HG03175 (cell line): ENCODE measurements around the gene MEF2C.
"Not testable (repeated sequence)": the region's sequence is repeated elsewhere in the genome, so short reads cannot be mapped to it uniquely, and the experiment has no call there.

Experiments used
- ATAC-seq: cut with Tn5 transposase; IDR thresholded peaks from one replicate; pipeline ENCODE4 v1.9.1; 2021; ENCODE audit warnings: mild to moderate bottlenecking, moderate library complexity; ENCODE audit not compliant: unreplicated experiment

MEF2C gene

DNA sequence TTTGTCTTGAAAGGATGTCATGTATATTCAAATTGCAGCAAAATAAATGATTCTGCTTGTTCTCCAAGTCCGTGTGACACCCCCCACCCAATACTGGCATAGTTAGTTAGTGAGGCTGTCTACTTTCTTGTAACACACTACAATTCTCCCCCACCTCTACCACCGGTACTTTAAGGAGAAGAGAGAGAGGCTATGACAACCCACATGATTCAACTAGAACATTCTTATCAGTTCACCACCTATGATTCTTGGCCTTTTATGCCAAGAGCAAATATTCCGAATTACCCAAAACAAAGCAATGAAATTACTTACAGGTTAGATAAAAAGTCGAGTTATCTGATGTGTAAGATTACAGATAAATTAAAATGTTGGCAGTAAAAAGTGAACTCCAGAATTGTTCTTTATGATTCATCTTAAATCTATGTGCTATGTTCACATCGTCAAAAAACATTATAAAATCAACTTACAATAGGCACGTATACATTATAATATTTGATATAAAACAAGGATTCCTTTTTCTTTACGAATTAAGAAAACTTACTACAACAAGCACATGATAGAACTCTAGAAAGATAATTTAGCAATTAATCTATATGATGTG lies 14.4 kb downstream of the MEF2C start:
- no peak for ATAC-seq

DNA sequence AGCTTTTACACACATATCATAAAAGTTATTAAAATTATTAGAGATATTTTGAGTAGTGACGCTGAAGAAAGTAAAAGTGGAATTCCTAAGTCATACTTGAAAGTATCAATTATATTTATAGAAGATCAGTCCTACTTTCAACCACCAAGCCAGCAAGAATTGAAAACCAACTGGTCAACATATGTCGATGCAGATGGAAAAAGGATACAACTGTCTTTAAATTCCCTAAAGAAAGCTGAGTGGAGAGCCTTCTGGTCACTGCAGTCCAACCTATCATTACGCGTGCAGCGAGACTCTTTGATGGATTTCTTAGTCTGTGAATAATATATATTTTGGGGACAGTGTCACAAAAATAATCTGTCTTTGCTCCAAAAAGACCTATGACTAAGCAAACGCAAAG lies 15.3 kb downstream of the MEF2C start:
- ATAC-seq: no peak

DNA sequence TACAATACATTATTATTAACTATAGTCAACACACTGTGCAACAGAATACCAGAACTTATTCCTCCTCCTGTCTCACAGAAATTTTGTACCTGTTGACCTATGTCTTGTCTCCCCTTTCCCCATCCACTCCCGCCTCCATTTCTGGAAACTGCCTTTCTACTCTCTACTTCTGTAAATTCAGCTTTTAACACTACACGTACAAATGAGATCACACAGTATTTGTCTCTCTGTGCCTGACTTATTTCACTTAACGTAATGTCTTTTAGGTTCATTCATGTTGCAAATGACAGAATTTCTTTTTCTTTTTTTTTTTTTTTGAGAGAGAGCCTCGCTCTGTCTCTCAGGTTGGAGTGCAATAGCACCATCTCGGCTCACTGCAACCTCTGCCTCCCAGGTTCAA lies 19.5 kb downstream of the MEF2C start:
- ATAC-seq: no peak

DNA sequence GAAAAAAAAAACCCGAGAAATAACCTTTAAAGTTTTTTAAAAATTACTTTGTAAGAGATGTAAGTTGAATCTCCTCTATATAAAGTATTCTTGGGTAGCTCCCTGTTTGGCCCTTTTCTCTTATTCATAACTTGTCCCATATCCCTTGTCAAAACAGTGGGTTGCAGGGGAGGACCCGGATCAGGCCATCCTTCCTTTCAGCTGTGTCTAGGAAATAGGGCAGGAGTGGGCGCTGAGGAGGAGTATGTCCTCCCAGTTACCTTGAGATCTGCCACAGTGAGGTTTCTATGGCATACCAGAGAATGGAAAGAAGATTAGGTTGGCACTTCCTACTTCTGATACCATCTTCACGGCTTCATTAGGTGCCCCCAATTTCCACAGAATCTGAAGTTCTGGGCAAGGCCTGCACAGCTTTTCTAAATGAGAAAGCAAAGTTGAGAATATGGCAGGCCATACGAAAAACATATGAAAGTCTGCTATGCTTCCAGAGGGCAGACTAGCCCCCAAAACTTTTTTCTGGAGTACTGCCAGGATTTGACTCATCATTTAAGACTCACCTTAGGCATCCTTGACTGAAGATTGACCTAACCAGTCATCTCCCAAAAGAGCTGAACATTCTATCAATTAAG lies 20.3 kb downstream of the MEF2C start:
- ATAC-seq: no peak

DNA sequence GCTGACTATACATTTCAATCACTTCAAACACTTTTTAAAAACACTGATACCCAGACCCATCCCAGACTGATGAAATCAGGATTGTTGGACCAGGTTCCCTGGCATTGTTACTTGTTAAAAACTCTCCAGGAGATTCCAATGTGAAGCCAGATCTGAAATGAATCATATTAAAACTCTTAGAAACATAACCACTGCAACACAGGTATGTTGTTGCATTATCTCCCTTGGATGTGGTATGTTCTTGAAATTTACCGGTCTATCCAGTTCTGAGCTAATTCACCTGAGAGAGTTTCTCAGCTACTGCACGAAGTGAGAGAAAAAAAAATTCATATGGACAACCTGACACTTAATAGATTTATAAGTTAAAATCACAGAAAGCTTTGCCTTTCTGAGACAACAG lies 21.8 kb downstream of the MEF2C start:
- ATAC-seq: no peak

DNA sequence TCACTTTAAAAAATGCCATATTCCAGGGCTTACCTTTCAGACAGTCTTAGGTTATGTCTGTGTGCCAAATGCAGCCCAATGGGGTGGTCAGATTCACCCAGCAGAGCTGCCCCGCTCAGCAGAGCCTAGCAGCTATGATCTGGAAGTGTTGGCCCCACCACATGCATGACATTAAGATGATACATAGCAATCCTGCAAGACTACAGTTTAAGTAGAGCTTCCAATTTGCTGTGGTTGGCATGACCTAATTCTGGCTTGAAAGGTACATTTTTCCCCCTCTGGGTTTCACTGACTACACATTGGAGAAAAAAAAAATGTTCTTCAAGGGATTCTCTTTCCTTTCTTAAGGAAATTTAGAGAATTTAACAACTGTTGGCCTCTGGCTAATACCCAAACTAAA lies 22.5 kb downstream of the MEF2C start:
- ATAC-seq: no peak

DNA sequence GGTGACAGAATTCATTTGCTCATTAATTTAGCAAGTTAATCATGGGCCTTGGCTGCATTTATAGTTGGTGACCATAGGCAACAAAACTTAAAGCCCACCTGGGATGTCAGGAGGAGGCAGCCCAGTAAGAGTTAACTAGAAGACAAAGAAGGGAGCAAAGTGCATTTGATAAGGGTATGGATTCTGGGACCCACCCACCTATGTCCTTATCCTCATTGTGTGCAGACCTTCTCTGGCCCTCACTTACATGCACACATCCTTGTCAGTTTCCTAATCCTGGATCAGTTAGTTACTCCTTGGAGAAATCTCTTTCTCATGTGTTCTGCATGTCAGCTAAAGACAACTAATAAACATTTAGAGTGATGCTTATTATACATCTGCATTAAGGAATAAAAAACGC lies 24.6 kb downstream of the MEF2C start:
- ATAC-seq: no peak

DNA sequence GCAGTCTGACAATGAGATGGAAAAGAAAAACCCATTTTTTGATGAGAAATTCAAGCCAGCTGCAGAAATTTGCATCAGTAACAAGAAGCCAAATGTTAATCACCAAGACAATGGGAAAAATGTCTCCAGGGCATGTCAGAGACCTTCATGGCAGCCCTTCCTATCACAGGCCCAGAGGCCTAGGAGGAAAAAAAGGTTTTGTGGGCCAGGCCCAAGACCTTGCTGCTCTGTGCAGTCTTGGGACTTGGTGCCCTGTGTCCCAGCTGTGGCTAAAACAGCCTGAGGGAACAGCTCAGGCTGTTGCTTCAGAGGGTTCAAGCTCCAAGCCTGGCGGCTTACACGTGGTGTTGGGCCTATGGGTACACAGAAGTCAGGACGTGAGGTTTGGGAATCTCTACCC lies 26.6 kb downstream of the MEF2C start:
- ATAC-seq: not testable (repeated sequence)

DNA sequence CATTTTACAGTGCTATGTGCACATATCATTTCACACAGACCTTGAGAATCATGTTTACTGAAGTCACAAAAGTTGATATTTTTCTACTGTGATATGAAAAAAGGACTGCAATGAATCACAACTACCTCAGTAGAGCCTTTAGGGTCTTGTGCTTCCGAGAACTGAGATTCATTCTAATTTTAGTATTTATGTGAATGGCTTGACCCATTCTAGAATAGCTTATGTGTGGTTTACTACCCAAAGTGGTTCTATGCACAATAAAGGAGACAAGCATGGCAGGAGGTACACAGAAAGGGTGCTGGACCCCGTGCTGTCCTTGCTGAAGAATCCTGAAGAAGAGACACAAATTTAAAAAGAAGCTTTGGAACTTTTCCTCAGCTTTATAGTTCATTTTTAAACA lies 28.2 kb downstream of the MEF2C start:
- ATAC-seq: peak; percentile 45

DNA sequence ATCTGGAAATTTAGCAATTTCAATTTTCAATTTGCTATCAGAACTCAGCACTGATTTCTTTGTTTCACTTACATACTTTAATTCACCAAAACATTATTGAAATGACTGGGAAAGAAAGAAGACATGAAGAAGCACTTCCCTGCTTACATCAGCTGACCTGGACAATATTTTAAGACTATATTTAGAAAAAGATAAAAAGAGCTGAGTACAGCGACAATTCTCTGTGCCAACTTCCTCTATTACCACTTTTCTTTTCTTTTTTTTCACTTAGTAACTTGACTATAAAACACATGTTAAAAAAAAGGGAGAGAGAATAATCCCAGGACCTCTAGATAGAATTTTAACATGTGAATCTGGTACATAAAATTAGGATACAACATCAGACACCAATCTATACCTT lies 35.6 kb downstream of the MEF2C start:
- no peak for ATAC-seq

DNA sequence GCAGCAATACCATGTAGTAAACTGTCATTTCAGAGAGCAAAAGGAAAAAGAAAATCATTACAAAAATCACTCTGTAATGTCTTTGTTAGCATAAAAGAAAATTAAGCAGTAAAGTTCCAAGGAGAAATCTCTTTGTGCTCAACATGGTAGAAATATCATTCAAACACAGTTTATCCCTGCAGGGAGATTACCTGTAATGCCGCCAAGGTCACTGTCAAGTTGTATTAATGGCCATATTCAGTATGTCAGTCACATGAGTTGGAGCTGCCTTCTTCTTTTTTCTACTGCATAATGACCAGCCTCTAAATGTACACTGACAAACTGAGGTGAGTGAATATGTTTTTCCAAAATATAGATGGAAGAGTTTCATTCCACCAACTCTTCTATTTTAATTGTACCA lies 36.5 kb downstream of the MEF2C start:
- ATAC-seq: no peak

DNA sequence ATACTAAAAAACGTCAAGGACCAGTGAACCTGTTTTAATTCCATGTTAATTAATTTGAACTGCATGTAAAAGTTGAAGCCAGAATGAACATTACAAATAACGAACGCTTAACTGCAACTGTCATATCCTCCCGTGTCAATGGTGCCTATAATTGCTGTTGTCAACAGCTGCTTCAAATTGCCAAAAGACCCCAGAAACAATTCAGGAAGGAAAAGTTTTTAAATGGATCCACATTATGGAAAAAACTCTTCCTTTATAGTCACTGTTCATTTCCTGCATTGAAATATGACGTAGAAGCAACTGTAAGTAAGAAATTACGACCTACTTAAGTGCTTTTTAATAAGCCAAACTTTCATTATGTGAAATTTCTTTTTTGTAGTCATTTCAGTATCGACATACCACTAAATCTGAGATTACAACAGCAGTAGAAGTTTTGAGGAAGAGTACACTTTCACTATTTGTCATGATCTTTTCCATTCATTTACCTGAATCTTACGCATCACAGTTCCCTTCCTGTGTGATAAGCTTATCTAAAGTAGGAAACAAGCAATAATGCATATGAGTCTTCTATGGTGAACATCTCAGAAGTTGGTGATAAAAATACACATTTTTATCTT lies 37.8 kb downstream of the MEF2C start:
- peak; percentile 85 for ATAC-seq

DNA sequence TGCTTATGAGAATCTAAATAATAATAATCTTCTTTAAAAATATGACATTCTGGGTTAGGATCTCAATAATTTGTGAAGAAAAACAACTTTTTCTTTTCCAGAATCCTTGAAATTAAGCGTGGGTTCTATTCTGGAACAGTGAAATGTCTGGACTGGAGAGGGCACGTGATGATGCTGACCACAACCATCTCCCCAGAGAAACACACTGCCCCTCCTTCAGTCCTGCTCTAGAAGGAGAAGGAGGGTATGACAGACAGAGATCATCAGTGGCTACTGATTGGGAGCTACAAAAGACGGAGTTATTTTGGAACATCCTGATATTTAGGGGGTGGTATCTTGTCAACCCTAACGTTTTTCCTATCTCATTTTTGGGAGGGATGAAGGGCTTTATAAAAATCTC lies 40.2 kb downstream of the MEF2C start:
- ATAC-seq: no peak

DNA sequence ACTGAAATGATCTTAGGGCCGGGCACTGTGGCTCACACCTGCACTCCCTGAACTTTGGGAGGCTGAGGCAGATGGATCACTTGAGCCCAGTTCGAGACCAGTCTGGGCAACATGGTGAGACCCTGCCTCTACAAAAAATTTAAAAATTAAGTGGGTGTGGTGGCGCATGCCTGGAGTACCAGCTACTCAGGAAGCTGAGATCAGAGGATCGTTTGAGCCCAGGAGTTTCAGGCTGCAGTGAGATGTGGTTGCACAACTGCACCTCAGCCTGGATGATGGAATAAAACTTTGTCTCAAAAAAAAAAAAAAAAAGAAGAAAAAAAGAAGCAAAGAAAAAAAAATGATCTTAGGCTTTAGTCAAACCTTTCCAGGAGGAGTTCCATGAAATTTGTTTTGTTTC lies 41.8 kb downstream of the MEF2C start:
- no peak for ATAC-seq

DNA sequence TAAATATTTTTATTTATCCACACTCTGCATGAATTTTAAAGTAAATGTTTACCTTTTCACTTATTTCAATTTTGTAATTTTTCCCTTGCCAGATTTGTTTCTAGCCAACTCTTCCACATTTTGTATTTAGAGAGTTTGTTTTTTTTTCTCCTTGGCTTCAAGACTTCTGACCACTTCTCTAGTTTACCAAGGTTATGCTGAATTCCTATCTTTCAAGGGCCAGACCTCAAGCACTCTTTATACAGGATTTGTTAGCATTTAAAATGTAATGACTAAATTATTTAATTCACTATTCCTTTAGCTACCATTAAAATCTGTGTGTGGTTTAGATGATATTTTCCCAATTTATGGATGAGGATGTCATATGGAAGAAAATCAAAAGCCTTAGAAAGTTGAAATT lies 42.5 kb downstream of the MEF2C start:
- ATAC-seq: no peak

DNA sequence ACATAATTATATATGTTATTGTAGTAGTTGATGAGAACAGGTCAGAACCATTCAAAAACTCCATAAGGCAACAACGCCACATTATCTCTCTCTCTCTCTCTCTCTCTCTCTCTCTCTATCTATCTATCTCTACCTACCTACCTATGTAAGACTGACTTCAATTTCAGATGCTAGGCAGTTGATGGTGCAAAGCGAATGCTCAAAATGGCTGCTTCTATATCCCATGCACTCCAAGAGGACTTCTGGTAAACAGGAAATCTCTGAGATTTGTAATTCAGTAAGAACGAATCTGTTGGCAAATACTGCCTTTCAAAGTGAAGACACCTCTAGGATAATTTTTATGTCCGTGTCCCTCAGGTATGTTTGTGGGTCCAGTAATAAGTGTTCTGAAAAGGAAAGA lies 43.7 kb downstream of the MEF2C start:
- ATAC-seq: no peak

DNA sequence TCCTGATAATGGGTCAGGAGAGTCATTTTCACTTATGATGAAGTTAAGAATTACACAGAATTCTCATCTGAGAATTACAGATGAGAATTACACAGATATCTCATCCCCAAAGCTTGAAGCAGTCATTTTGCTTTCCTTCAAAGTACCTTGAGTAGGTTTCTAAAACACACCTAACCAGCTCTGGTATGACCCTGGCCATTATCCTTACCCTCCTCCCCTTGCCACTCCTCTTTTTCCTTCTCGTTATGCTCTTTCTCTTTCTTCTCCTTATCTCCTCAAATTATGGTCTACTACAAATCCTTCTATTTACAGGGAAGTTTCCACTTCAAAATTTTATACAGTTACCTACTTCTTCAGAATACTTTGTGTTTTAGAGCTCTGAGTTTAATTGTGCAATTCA lies 44.5 kb downstream of the MEF2C start:
- no peak for ATAC-seq

DNA sequence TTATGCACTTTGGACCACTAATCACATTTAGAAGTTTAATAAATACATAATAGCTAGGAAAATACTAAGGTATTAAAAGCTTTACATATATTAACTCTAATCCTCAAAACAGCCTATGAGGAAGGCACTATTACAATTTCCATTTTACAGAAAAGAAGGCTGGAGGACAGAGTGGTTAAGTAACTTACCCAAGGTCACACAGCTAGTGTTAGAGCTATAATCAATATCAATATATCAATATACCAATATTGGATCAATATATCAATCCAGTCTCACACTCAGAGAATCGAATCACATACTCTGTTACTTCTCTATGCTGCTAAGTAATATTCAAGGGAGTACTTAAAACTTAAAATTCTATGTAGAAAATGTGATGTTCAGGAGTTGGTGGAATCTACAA lies 45.2 kb downstream of the MEF2C start:
- no peak for ATAC-seq

DNA sequence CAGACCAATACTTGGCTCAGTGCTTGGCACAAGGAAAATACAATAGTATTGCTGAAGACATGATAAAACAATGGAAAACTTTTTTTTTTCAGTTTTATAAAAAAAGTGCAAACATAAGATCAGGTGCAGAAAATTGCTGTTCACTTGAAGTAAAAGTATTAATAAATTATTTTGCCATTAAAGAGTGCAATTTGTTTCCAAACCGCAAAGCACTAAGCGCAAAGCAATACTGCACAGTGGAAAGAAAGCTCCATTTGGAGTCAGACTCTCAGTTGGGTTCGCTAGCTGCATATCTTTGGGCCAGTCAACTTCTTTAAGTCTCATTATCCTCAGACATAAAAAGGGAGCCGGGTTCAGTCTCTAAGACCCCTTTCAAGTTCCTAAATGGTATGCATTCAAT lies 45.8 kb downstream of the MEF2C start:
- ATAC-seq: no peak

DNA sequence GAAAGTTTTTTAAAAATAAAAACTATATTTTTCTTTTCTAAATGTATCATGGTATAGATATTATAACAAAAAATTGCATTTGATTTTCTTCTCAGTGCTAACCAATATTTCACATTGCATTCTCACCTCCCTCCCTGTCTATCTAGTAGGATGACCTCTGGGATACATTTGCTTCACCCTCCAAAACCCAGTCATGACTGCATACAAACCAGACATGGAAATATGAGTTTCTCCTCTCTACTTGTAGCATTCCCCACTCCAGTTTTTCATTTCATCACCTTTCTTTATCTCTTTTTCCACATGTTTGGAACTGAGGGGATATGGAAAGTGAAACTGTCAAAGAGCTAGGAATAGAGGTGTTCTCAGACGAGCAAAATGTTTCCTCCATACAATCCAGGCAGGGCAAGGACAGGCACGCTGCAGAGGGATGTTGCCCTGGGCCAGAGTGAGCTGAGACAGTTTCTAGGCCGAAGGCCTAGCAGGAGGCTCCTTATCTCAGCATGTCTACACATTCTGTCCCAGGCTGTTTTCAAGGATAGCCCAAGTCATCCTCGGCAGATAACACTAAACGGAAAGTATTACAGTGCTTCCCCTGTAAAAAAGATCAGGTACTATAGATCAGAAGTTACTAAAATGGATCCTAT lies 46.7 kb downstream of the MEF2C start:
- no peak for ATAC-seq

DNA sequence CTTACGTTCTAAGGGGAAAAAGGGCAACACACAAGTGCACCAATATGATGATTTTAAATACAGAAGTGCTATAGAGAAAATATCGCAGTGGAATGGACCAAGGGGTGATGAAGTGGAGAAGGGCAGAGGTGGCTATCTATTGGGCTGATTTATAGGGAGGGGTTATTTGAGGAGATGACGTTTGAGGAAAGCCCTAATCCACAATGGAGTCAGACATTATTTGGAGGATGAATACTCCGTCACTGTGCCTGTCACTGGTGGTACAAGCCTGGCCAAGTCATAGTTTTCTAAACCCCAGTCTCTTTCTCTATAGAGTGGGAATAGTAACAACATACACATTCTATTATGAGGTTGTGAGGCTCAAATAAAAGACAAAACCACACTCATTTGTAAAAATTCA lies 48.5 kb downstream of the MEF2C start:
- no peak for ATAC-seq

DNA sequence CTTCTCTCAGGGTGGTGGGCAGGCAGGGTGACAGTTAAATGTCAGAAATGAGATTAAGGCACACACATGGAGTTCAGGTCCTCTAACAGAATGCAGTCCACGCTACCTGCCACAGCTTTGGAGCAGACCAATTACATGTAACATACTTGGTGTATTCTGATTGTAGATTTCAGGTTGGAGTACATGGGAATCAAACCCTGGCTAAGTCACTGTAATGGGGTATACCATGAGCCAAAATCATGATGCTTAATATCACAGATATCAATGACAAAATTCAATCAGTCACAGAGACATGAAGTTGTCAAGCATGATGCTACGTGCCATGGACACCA lies 48.9 kb downstream of the MEF2C start:
- ATAC-seq: no peak
